CD14-positive monocyte (primary cell): ENCODE measurements around the gene RNF123. TPM values are rescaled to one million over a fixed set of nuclear protein-coding genes. Genes with fewer than 3 reads are reported as not detected.
"Not testable (repeated sequence)": the region's sequence is repeated elsewhere in the genome, so short reads cannot be mapped to it uniquely, and the experiment has no call there.

ENCODE experiments used
- DNase-seq, 3 donors: peaks; one replicate each; pipeline ENCODE4 v3.0.0-alpha.2; 2011 to 2022
- H2AFZ ChIP-seq: 2 replicates; pipeline ENCODE4 v1.6.0; 2012; ENCODE audit warnings: mild to moderate bottlenecking, low read depth, low read length, inconsistent platforms; ENCODE audit not compliant: insufficient read depth, poor library complexity, severe bottlenecking
- H3K27ac ChIP-seq, 2 donors: 1 replicate in 1 of 2; 2 replicates in 1 of 2; pipeline ENCODE4 v1.5.1; 2012 to 2013; ENCODE audit warnings: low read length in 2 of 2, control low read depth in 1 of 2, inconsistent platforms in 1 of 2, low read depth in 1 of 2, mild to moderate bottlenecking in 1 of 2
- H3K27me3 ChIP-seq, 2 donors: one replicate each; pipeline versions ENCODE4 v1.6.0 to v1.6.1; 2011 to 2013; ENCODE audit warnings: low read length in 2 of 2; ENCODE audit not compliant: control insufficient read depth in 2 of 2, insufficient read depth in 2 of 2
- H3K36me3 ChIP-seq, 2 donors: replicated peaks in 1 of 2; 1 replicate in 1 of 2; 2 replicates in 1 of 2; pipeline versions ENCODE4 v1.5.1 to v1.6.1; 2012 to 2013; ENCODE audit warnings: low read length in 2 of 2, control low read depth in 1 of 2, inconsistent platforms in 1 of 2, mild to moderate bottlenecking in 1 of 2; ENCODE audit not compliant: insufficient read depth in 2 of 2, control insufficient read depth in 1 of 2
- H3K4me1 ChIP-seq, 2 donors: 1 replicate in 1 of 2; 2 replicates in 1 of 2; pipeline versions ENCODE4 v1.5.1 to v1.6.1; 2012 to 2013; ENCODE audit warnings: low read length in 2 of 2, control low read depth in 1 of 2, inconsistent platforms in 1 of 2, mild to moderate bottlenecking in 1 of 2, moderate library complexity in 1 of 2; ENCODE audit not compliant: insufficient read depth in 2 of 2, control insufficient read depth in 1 of 2
- H3K4me2 ChIP-seq: replicated peaks from 2 replicates; pipeline ENCODE3; 2012; ENCODE audit warnings: low read length, moderate library complexity, mild to moderate bottlenecking; ENCODE audit not compliant: poor library complexity, severe bottlenecking; ENCODE audit errors: extremely low read depth
- H3K4me3 ChIP-seq, 3 experiments: fragments of 200-600 bp in 1 of 3; sonication (generic) in 1 of 3; replicated peaks in 1 of 3; 1 replicate in 2 of 3; 2 replicates in 1 of 3; pipeline ENCODE4 v1.5.1; 2011 to 2013; ENCODE audit warnings: low read length in 3 of 3, mild to moderate bottlenecking in 3 of 3, control low read depth in 2 of 3, low read depth in 2 of 3, inconsistent platforms in 1 of 3, moderate library complexity in 1 of 3
- H3K79me2 ChIP-seq: 2 replicates; pipeline ENCODE4 v1.6.0; 2012; ENCODE audit warnings: mild to moderate bottlenecking, control low read depth, inconsistent platforms, low read length, moderate library complexity; ENCODE audit not compliant: insufficient read depth
- H3K9ac ChIP-seq: 2 replicates; pipeline ENCODE4 v1.6.0; 2017; ENCODE audit warnings: low read length, mild to moderate bottlenecking; ENCODE audit not compliant: insufficient read depth, poor library complexity, severe bottlenecking
- H3K9me3 ChIP-seq, 2 donors: replicated peaks in 1 of 2; 1 replicate in 1 of 2; 2 replicates in 1 of 2; pipeline versions ENCODE4 v1.5.1 to v1.6.1; 2012 to 2013; ENCODE audit warnings: low read length in 2 of 2, control low read depth in 1 of 2; ENCODE audit not compliant: control insufficient read depth in 1 of 2, insufficient read depth in 1 of 2
- H4K20me1 ChIP-seq: 2 replicates; pipeline ENCODE4 v1.6.0; 2012; ENCODE audit warnings: mild to moderate bottlenecking, low read length, control low read depth, moderate library complexity; ENCODE audit not compliant: insufficient read depth
- H3K27ac Mint-ChIP-seq, 7 donors: one replicate each; pipeline ENCODE4 v1.8.0; 2020; ENCODE audit warnings: mild to moderate bottlenecking in 7 of 7, mixed read lengths in 7 of 7, moderate library complexity in 6 of 7, inconsistent platforms in 2 of 7
- H3K27me3 Mint-ChIP-seq, 3 donors: one replicate each; pipeline ENCODE4 v1.8.0; 2021 to 2022; ENCODE audit warnings: low read depth in 3 of 3, mild to moderate bottlenecking in 3 of 3, mixed read lengths in 3 of 3, moderate library complexity in 3 of 3, inconsistent platforms in 1 of 3
- H3K36me3 Mint-ChIP-seq, 2 donors: one replicate each; pipeline ENCODE4 v1.8.0; 2020; ENCODE audit warnings: mixed read lengths in 2 of 2, inconsistent platforms in 1 of 2, mild to moderate bottlenecking in 1 of 2
- H3K4me1 Mint-ChIP-seq: one replicate; pipeline ENCODE4 v1.8.0; 2020; ENCODE audit warnings: mild to moderate bottlenecking, mixed read lengths
- H3K4me3 Mint-ChIP-seq, 2 donors: one replicate each; pipeline ENCODE4 v1.8.0; 2020; ENCODE audit warnings: mild to moderate bottlenecking in 2 of 2, mixed read lengths in 2 of 2, moderate library complexity in 1 of 2
- H3K9me3 Mint-ChIP-seq, 7 donors: one replicate each; pipeline ENCODE4 v1.8.0; 2020 to 2022; ENCODE audit warnings: mixed read lengths in 7 of 7, mild to moderate bottlenecking in 6 of 7, moderate library complexity in 6 of 7, inconsistent platforms in 2 of 7
- CTCF ChIP-seq: fragments of 200-600 bp; IDR thresholded peaks from one replicate; pipeline ENCODE4 v1.8.0; 2022; ENCODE audit warnings: antibody characterized with exemption, mild to moderate bottlenecking
- WGBS: methylation state at CpG from one replicate; pipeline ENCODE4 v1.1.5; 2013; ENCODE audit warnings: missing lambda C conversion rate; ENCODE audit not compliant: insufficient coverage; 5-methylcytosine and 5-hydroxymethylcytosine counted together
- intact Hi-C, 2 donors: fragments of 100-400 bp; cut with micrococcal nuclease; formaldehyde crosslinking; loops; one replicate each; pipeline versions ENCODE4 v1.15.0 to v1.15.1; 2023
- polyA plus RNA-seq, 3 donors: library from polyadenylated mRNA; depleted of rRNA in 1 of 3; unstranded in 2 of 3; stranded (reverse) in 1 of 3; fragments of 300-500 nt in 2 of 3; fragments of >200 nt in 1 of 3; fragmentation: Illumina TruSeq in 2 of 3; gene quantifications; 1 replicate in 2 of 3; 2 replicates in 1 of 3; pipeline ENCODE4 v1.2.3, GENCODE V29; 2012 to 2021

Gene RNF123
- polyA plus RNA-seq, 3 donors = 11.1 to 46.2 (median 15.7) TPM

- no peak overlapping the region for H3K27ac ChIP-seq
- WGBS = 93% methylated on average over 4 of the region's 4 CpGs
- H4K20me1 ChIP-seq = peaks cover 6% of the 10 kb centered on the region
- H3K36me3 Mint-ChIP-seq = peaks cover 80 to 87% of the 10 kb centered on the region in 2 donors
- peaks cover 0 to 15% of the 10 kb centered on the region in 2 donors for H3K27me3 ChIP-seq
- H3K4me2 ChIP-seq = no peak overlapping the region
- H3K4me1 ChIP-seq = peaks cover 0 to 3% of the 10 kb centered on the region in 2 donors
- no peak for DNase-seq
- TF ChIP-seq CTCF = no peak
- intact Hi-C loops = no loop called here
- H3K9me3 Mint-ChIP-seq = peaks cover 0 to 6% (median 0%) of the 10 kb centered on the region in 7 donors
- peaks cover 74 to 82% of the 10 kb centered on the region in 2 donors for H3K36me3 ChIP-seq
- peaks cover 9% of the 10 kb centered on the region for H3K4me1 Mint-ChIP-seq
- no peaks in the 10 kb centered on the region for H3K9me3 ChIP-seq
- peaks cover 12 to 18% (median 18%) of the 10 kb centered on the region in 3 donors for H3K27me3 Mint-ChIP-seq
- no peaks in the 10 kb centered on the region for H3K79me2 ChIP-seq
- no peak overlapping the region for H3K27ac Mint-ChIP-seq
- H3K9ac ChIP-seq = no peak overlapping the region
- H3K4me3 Mint-ChIP-seq = no peak overlapping the region
- no peak overlapping the region for H3K4me3 ChIP-seq
- no peak overlapping the region for H2AFZ ChIP-seq
Measured at GRCh38 chr3:49681543-49681942, 7.8 kb upstream of the RNF123 start.

GRCh38 chr3:49683162-49683561 lies 6.2 kb upstream of the RNF123 start:
- peaks cover 23 to 32% (median 32%) of the 10 kb centered on the region in 3 donors for H3K27me3 Mint-ChIP-seq
- no peak overlapping the region for H3K4me3 Mint-ChIP-seq
- no peaks in the 10 kb centered on the region for H3K79me2 ChIP-seq
- DNase-seq = no peak
- peaks cover 13% of the 10 kb centered on the region for H3K4me1 Mint-ChIP-seq
- no peaks in the 10 kb centered on the region for H3K9me3 ChIP-seq
- TF ChIP-seq CTCF = no peak
- H3K9me3 Mint-ChIP-seq = peaks cover 0 to 6% (median 0%) of the 10 kb centered on the region in 7 donors
- no peaks in the 10 kb centered on the region for H4K20me1 ChIP-seq
- 100% methylated on average over 2 of the region's 6 CpGs for WGBS
- H3K27me3 ChIP-seq = peaks cover 0 to 27% of the 10 kb centered on the region in 2 donors
- no peak overlapping the region for H3K27ac ChIP-seq
- H3K4me3 ChIP-seq = no peak overlapping the region
- H3K36me3 ChIP-seq = peaks cover 57 to 66% of the 10 kb centered on the region in 2 donors
- H3K4me1 ChIP-seq = peaks cover 0 to 5% of the 10 kb centered on the region in 2 donors
- no peak overlapping the region for H2AFZ ChIP-seq
- no peak overlapping the region for H3K4me2 ChIP-seq
- H3K9ac ChIP-seq = no peak overlapping the region
- intact Hi-C loops = no loop called here
- no peak overlapping the region for H3K27ac Mint-ChIP-seq
- H3K36me3 Mint-ChIP-seq = peaks cover 66 to 72% of the 10 kb centered on the region in 2 donors

- DNase-seq, H3K9ac ChIP-seq, H4K20me1 ChIP-seq, H3K27ac ChIP-seq, H3K9me3 ChIP-seq, H3K4me3 ChIP-seq, H3K9me3 Mint-ChIP-seq, H3K79me2 ChIP-seq, H3K27ac Mint-ChIP-seq, H3K4me3 Mint-ChIP-seq, H2AFZ ChIP-seq, intact Hi-C loops, H3K4me2 ChIP-seq: not testable (repeated sequence)
- Mint-ChIP-seq H3K4me1 (peaks cover 22% of the 10 kb centered on the region), H3K36me3 (peaks cover 55 to 59% of the 10 kb centered on the region in 2 donors), H3K27me3 (peaks cover 23 to 34% (median 32%) of the 10 kb centered on the region in 3 donors)
- WGBS = 100% methylated on average over 1 of the region's 2 CpGs
- peaks cover 9 to 12% of the 10 kb centered on the region in 2 donors for H3K4me1 ChIP-seq
- H3K36me3 ChIP-seq = peaks cover 45 to 53% of the 10 kb centered on the region in 2 donors
- H3K27me3 ChIP-seq = peaks cover 0 to 27% of the 10 kb centered on the region in 2 donors
Measured at GRCh38 chr3:49684453-49684852, 4.9 kb upstream of the RNF123 start.
